G401 (cell line): ENCODE data around the gene TMEM225. TPM values are rescaled to one million over a fixed set of nuclear protein-coding genes. Genes with fewer than 3 reads are reported as not detected.
"Not testable (repeated sequence)": the region's sequence is repeated elsewhere in the genome, so short reads cannot be mapped to it uniquely, and the experiment has no call there.

Experiments
- DNase-seq: peaks from one replicate; pipeline ENCODE4 v3.0.0-alpha.2; 2015; ENCODE audit warnings: low spot score
- in situ Hi-C: cut with HindIII; loops from 2 replicates; pipeline ENCODE4 v1.10.0; 2016; ENCODE audit warnings: low sequenced_read_pairs, mixed read lengths
- total RNA-seq: library from RNA; depleted of rRNA; stranded (reverse); fragments of >200 nt; shearing (Covaris generic); gene quantifications from 2 replicates; pipeline ENCODE4 v1.2.3, GENCODE V29; 2014; rRNA removed

The TMEM225 gene, protein sequence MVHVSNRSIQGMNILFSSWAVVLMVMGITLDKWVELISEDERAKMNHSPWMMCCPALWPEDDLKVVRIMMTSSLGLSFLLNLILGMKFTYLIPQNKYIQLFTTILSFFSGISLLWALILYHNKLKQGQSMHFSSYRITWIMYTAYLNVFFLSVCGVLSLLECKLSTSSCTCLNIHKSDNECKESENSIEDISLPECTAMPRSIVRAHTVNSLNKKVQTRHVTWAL
- total RNA-seq = not detected in 2 replicates

DNA sequence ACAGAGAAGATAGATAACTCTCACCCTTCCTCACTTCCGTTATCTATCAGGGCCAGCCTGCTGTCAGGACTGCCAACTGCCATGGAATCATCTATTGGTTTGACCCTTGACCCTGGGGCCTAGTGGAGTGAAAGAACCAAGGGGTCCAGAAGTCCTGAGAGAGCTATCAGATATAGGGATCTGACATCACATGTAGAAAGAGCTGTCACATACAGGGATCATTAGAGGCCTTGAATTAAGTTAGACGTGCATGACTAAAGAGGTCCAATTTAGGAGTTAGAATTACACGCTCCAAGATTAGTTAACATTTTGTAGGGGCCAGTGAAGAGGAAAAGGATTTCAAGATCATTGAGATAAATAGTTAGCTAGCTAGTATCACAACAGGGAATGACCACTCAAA lies at the start of gene TMEM225:
Gene TMEM225, minus strand, starts transcription at position 101 of the 400 bp plus-strand sequence. CDS start 245 bp downstream, outside the sequence.
- no peak for DNase-seq
- in situ Hi-C loops = no loop called here

- in situ Hi-C loops = no loop called here
- no peak for DNase-seq
Observed at GRCh38 chr11:123924027-123924426, 38.6 kb upstream of the TMEM225 start.

DNA sequence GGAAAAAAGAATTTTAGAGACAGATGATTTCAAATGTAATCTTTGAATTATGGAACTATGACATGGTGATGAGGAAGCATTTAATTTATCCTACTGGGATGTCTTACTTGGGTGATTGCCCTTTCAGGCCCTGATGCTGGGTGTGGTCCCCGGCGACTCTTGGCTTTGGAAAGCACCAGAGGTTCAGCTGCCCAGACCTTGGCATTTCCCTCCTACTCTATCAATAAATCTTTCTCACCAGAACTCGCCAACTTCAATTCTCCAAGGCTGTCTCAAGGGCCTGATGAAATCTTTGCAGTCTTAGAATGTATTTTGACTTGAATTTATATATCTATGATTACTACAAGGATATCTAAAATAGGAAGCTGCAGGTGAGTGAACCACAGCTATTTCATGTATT lies 35.5 kb upstream of the TMEM225 start:
- no peak for DNase-seq
- in situ Hi-C loops = no loop called here

DNA sequence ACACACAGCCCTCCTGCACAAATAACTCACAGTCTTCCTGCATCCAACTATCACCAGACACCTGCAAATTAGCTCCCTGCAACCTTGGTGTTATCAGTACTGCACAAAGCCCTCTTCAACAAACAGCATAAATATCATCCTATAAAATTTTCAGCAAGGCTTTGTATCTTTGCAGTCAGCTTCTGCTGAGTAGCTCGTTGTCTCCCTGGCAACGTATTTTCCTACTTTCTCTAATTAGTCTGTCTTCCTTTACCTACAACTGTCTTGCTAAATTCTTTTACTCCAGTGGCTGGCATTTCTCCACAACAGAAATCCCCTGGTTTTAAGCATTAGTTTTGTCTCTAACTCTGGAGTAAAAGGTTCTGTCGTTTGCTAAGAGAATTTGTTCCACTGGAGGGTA lies 20.4 kb upstream of the TMEM225 start:
- DNase-seq = no peak
- in situ Hi-C loops = no loop called here

DNA sequence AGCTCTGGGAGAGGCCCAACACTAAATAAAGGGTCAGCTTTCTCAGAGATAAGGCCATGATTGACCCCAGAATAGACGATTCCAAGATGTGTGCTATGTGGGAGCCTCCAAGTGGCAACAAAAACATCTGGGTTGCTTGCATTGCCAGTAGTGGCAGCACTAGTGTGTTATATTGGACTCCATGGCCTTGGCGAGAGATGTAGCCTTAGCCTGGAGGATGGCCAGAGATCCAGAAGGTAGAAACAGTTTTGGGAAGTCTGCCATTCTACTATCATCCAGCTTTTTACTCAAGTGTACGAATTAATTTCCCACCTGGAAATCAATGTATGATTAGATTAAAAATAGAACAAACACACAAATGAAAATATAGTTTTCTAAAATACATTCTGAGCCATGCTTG lies 19.5 kb upstream of the TMEM225 start:
- DNase-seq = peak; percentile 74
- in situ Hi-C loops = no loop called here

GRCh38 chr11:123903932-123904331 lies 18.5 kb upstream of the TMEM225 start:
- DNase-seq = no peak
- in situ Hi-C loops = no loop called here

DNA sequence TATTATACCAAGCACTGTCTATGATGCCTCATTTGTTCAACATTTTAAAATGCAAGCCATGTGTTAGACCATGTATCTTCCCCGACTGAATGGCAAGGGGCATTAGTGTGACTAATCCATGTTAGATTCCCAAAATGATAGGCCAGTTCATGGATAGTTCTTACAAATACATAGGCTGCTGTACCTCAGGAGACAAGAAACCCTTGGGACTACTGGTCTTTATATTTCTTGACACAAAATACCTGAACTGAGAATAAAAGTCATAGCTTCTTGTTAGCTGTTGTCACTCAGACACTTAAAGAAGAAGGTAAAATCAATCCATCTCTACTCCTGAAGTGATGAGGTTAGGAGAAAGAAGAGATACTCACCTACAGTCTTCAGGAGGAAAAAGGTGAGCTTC lies 16.4 kb upstream of the TMEM225 start, which contains the start of gene OR8D4:
Gene OR8D4, plus strand, starts transcription at position 301 of the 400 bp plus-strand sequence. CDS start 4,265 bp downstream, outside the sequence.
- DNase-seq = no peak
- in situ Hi-C loops = no loop called here

GRCh38 chr11:123899792-123900191 lies 14.3 kb upstream of the TMEM225 start:
- no peak for DNase-seq

DNA sequence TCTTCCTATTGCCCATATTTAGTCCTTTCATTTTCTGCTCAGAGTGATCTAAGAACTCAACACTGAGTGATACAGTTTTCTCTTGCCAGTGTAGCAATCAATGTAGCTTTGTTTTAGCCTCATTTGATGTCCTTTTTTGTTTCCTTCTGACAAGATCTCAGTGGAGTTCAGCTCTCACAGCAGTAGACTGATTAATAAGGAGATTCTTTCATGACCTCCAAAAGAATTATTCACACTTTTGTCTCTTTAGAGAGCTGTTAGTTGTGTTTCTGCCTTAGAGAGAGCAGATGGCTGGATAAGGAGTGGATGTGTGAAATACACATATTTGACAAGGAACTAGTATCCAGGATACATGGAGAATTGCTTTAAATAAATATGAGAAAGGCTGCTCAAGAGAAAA lies 6.6 kb upstream of the TMEM225 start:
- DNase-seq = no peak
- in situ Hi-C loops = no loop called here

More at GRCh38 chr11:123899792-123900191, 14.3 kb upstream of the TMEM225 start:
- in situ Hi-C loops = no loop called here

DNA sequence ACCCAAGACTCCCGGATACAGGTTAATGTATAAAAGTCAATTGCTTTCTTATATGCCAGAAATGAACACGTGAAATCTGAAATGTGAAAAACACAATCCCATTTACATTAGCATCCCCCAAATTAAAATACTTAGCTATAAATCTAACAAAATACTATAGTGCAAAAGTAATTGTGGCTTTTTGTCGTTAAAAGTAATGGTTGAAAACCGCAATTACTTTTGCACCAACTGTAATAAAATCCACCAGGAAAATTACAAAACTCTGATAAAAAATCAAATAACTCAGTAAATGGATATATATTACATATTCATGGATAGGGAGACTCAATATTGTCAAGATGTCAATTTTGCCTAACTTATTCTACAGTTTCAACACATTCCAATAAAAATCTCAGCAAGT lies 4.6 kb downstream of the TMEM225 start:
- DNase-seq = no peak
- in situ Hi-C loops = no loop called here

DNA sequence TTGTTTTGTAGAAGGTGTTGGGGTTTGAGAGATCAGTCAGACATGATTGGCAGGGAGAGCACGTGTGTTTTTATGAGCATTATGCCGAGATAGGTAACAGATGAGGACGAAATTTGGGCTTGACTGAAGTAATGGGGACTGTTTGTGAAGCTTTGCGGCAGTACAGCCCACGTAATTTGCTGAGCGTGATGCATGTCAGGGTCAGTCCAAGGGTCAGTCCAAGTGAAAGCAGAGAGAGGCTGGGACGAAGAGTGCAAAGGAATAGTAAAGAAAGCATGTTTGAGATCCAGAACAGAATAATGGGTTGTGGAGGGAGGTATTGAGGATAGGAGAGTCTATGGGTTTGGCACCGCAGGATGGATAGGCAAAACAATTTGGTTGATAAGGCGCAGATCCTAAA lies 17.7 kb downstream of the TMEM225 start:
- DNase-seq, in situ Hi-C loops: not testable (repeated sequence)

DNA sequence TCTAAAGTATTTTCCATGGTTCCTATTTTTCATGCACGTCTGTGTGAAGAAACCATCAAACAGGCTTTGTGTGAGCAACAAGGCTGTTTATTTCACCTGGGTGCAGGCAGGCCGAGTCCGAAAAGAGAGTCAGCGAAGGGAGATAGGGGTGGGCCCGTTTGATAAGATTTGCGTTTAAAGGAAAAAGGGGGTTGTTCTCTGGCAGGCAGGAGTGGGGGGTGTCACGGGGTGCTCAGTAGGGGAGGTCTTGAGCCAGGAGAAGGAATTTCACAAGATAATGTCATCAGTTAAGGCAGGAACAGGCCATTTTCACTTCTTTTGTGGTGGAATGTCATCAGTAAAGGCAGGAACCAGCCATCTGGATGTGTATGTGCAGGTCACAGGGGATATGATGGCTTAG lies 20.2 kb downstream of the TMEM225 start:
- in situ Hi-C loops, DNase-seq: not testable (repeated sequence)

- in situ Hi-C loops = no loop called here
- no peak for DNase-seq
Observed at GRCh38 chr11:123859731-123860130, 25.7 kb downstream of the TMEM225 start.

DNA sequence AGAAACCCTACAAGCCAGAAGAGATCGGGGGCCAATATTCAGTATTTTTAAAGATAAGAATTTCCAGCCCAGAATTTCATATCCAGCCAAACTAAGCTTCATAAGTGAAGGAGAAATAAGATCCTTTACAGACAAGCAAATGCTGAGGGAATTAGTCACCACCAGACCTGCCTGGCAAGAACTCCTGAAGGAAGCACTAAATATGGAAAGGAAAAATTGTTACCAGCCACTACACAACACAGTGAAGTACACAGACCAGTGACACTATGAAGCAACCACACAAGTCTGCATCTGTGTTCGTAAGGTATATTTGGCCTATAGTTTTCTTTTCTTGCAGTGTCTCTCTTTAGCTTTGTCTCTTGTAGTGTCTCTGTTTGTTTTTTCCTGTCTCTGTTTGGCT lies 29.0 kb downstream of the TMEM225 start:
- in situ Hi-C loops = no loop called here
- DNase-seq = no peak

- DNase-seq = no peak
- in situ Hi-C loops = no loop called here
Observed at GRCh38 chr11:123853038-123853437, 32.4 kb downstream of the TMEM225 start.

GRCh38 chr11:123852321-123852720 lies 33.1 kb downstream of the TMEM225 start:
- DNase-seq = no peak
- in situ Hi-C loops = no loop called here

DNA sequence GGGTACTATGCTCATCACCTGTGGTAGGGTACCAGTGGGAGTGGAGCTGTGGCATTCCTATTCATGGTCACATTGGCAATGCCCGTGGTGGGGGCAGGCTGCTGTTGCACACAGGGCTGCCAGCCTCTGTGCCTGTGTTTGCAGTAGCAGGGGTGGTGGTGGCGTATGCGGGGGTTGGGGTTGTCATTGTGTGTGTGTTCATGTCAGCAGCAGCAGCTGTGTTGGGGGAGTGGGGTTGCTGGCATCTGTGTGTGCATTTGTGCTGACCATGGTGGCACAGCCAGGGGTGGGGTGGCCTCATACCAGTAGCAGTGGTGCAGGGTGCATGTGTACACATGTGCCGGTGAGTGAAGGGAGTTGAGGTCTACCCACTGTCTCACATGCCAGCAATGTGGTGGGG lies 34.4 kb downstream of the TMEM225 start:
- in situ Hi-C loops = no loop called here
- no peak for DNase-seq

GRCh38 chr11:123841174-123841573 lies 44.3 kb downstream of the TMEM225 start:
- DNase-seq = no peak

GRCh38 chr11:123839131-123839530 lies 46.3 kb downstream of the TMEM225 start:
- in situ Hi-C loops = no loop called here
- no peak for DNase-seq

More at GRCh38 chr11:123841174-123841573, 44.3 kb downstream of the TMEM225 start:
- in situ Hi-C loops = no loop called here

DNA sequence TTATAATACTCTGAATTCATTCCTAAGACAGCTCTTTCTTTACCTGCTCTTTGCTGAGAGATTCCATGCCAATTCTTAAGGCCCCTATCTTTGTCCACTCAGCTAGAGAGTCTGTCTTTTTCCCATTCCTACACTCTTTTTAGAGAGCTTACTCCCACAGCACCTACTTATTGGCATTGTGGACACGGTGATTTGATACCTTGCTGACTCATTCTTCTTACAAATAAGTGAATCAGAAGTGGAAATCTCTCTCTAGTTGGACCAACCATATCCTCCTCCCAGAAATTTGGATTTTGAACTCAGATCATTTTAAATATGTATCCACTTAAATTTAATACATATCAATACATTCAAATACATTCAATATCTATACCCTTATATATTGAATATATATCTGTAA lies 46.8 kb downstream of the TMEM225 start:
- no peak for DNase-seq
- in situ Hi-C loops = no loop called here

DNA sequence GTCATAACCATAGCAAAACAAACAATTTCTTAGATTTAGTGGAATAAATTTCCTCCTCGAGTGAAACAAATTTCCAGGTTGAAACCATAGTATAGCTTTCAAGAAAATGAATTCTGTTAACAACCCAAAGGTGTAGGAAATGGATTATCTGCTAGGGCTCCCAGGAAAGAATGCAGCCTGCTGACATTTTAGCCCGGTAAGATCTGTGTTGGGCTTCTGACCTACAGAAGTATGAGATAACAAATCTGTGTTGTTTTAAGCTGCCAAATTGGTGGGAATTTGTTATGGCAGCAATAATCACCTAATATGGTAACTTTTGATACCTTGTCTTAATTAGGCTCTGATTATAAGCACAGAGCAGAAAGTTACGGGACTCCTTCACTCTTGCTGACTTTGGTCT lies 47.3 kb downstream of the TMEM225 start:
- in situ Hi-C loops = no loop called here
- DNase-seq = no peak
